ENCODE data around the gene CHRDL2. TPM values are rescaled to one million over a fixed set of nuclear protein-coding genes. Genes with fewer than 3 reads are reported as not detected.
"Not testable (repeated sequence)": the region's sequence is repeated elsewhere in the genome, so short reads cannot be mapped to it uniquely, and the experiment has no call there.

CHRDL2 gene
- total RNA-seq, 1 experiment from 2014 or later = not detected

- peaks cover 24% of the 10 kb centered on the region for H3K4me1 ChIP-seq (replicated peaks)
- H3K27me3 ChIP-seq (replicated peaks) = no peaks in the 10 kb centered on the region
- no peak overlapping the region for H3K27ac ChIP-seq
- no peaks in the 10 kb centered on the region for H3K36me3 ChIP-seq
- H3K9me3 ChIP-seq (replicated peaks) = no peaks in the 10 kb centered on the region
- no peak for DNase-seq (ENCODE audit: low read depth in 1 of 2, low spot score in 2 of 2)
- no peak overlapping the region for H3K4me3 ChIP-seq
These were observed 25.3 kb upstream of the CHRDL2 start for GRCh38 chr11:74756571-74756970.

DNA sequence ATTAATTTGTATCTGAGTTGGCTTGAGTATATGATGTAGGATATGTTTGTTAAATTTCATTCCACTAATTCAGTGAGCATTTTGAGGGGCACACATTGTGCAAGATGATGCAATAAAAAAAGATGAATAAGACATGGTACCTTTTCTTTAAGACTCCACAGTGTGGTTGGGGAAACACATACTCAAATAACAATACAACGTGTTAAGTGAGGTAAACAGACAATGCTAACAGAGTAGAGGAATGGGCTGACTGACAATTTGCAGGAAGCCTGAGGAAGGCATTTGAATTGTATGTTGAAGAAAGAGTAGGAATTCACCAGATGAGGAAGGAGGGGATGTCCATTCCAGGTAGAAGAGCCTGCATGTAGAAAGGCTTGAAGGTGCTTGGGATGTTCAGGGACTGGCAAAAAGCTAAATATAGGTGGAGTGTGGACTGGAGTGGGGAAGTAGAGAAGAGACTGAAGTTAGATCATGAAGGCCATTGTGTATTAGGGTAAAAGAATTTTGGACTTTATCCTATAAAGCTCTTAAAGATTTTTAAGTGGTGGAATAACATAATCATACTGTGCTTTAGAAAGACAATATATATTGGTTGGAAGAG is 24.3 kb upstream of the CHRDL2 start:
- Histone ChIP-seq H3K36me3 (no peaks in the 10 kb centered on the region), H3K4me1 (replicated peaks) (peaks cover 24% of the 10 kb centered on the region), H3K27ac (peak overlapping the region; percentile 60), H3K27me3 (replicated peaks) (no peaks in the 10 kb centered on the region), H3K9me3 (replicated peaks) (no peaks in the 10 kb centered on the region), H3K4me3 (no peak overlapping the region)
- DNase-seq (ENCODE audit: low read depth in 1 of 2, low spot score in 2 of 2) = peak in 1 of 2 experiments; percentile 50

- DNase-seq (ENCODE audit: low read depth in 1 of 2, low spot score in 2 of 2) = peak; percentile 51 to 75
- peak overlapping the region; percentile 60 for H3K27ac ChIP-seq
- no peaks in the 10 kb centered on the region for H3K27me3 ChIP-seq (replicated peaks)
- peaks cover 26% of the 10 kb centered on the region for H3K4me1 ChIP-seq (replicated peaks)
- H3K36me3 ChIP-seq = no peaks in the 10 kb centered on the region
- H3K9me3 ChIP-seq (replicated peaks) = no peaks in the 10 kb centered on the region
- 0 out of 2 replicates have a peak overlapping the region, but pooled peaks have one; percentile 1 for H3K4me3 ChIP-seq
These were observed 23.5 kb upstream of the CHRDL2 start for GRCh38 chr11:74754507-74755252.

DNA sequence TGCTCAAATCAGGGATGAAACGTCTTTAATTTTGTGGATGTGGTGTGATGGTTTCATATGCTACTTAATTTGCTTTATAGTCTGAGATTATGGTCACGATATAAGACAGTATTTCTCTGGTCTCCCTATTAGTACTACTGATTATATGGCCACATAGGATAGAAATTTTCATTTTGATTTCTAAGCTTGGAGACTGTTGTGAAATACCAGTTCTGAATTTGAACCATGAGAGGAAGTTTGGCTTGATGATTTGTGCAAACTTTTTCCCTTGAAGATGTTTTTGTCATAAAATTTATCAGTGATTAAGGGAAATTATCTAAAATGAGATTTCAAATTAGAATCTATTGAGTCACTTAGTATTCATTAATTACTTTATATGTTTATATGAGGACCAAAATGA is 20.1 kb upstream of the CHRDL2 start:
- Histone ChIP-seq H3K4me3 (no peak overlapping the region), H3K36me3 (peaks cover 5% of the 10 kb centered on the region; the same call in 1 of the 2 replicates), H3K9me3 (replicated peaks) (no peaks in the 10 kb centered on the region), H3K4me1 (replicated peaks) (peaks cover 26% of the 10 kb centered on the region), H3K27me3 (replicated peaks) (no peaks in the 10 kb centered on the region), H3K27ac (no peak overlapping the region)
- DNase-seq (ENCODE audit: low read depth in 1 of 2, low spot score in 2 of 2) = no peak

DNA sequence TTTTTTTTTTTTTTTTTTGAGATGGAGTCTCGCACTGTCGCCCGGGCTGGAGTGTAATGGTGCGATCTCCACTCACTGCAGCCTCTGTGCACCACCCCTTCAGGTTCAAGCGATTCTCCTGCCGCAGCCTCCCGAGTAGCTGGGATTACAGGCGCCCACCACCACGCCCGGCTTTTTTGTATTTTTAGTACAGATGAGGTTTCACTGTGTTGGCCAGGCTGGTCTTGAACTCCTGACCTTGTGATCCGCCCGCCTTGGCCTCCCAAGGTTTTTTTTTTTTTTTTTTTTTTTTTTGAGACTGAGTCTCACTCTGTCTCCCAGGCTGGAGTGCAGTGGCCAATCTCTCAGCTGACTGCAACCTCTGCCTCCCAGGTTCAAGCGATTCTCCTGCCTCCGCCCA is 19.4 kb upstream of the CHRDL2 start:
- peaks cover 19% of the 10 kb centered on the region for H3K4me1 ChIP-seq (replicated peaks)
- DNase-seq (ENCODE audit: low read depth in 1 of 2, low spot score in 2 of 2); H3K4me3 ChIP-seq; H3K27ac ChIP-seq; H3K36me3 ChIP-seq; H3K27me3 ChIP-seq (replicated peaks); H3K9me3 ChIP-seq (replicated peaks): not testable (repeated sequence)

- no peak overlapping the region for H3K27ac ChIP-seq
- peaks cover 5% of the 10 kb centered on the region; the same call in 1 of the 2 replicates for H3K36me3 ChIP-seq
- no peaks in the 10 kb centered on the region for H3K9me3 ChIP-seq (replicated peaks)
- H3K27me3 ChIP-seq (replicated peaks) = no peaks in the 10 kb centered on the region
- DNase-seq (ENCODE audit: low read depth in 1 of 2, low spot score in 2 of 2) = no peak
- H3K4me3 ChIP-seq = peak overlapping the region; percentile 86
- peaks cover 14% of the 10 kb centered on the region; the same call in 1 of the 2 replicates for H3K4me1 ChIP-seq (replicated peaks)
These were observed 18.7 kb upstream of the CHRDL2 start for GRCh38 chr11:74749965-74750296.

DNA sequence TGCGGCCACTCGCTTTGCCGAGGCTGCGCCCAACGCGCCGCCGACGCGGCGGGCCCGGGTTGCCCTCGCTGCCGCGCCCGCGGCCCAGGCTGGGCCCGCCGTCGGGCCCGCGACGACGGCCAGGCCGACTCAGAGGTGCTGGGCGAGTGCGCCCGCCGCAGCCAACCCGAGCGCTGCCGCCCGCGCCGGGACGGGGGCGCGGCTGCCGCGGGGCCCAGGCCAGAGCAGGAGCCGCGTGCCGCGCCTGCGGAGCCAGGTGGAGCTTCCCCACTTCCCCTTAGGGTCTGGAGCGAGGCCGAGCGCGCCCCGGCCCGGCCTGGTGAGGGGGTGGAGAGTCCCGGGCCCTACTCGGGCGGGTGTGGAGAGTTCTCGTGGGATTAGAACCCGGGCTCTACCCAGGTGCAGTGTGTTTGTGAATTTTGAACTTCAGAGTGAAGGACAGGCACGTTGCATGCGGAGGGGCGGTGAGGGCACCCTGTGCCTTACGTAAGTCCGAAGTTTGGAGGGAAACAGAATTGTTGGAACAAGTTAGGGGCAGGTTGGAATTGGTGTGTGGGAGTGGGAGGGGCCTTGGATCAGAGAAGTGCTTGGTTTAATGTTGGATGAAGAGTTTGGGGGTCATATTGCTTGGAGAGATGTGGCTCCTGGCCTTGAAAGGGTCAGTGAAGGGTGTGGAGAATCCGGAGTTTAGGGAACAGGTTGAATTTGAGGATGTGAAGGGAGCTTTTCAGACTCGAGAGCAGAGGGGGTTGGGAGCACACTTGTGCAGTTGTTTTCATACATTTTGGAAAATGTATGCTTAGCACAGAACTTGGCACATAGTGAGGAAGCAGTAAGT is 18.1 kb upstream of the CHRDL2 start:
- peak overlapping the region; percentile 88 for H3K27ac ChIP-seq
- H3K27me3 ChIP-seq (replicated peaks) = no peaks in the 10 kb centered on the region
- H3K9me3 ChIP-seq (replicated peaks) = no peaks in the 10 kb centered on the region
- peak in 1 of 2 experiments; percentile 22 for DNase-seq (ENCODE audit: low read depth in 1 of 2, low spot score in 2 of 2)
- peaks cover 14% of the 10 kb centered on the region; the same call in 1 of the 2 replicates for H3K4me1 ChIP-seq (replicated peaks)
- H3K4me3 ChIP-seq = peak overlapping the region; percentile 86
- H3K36me3 ChIP-seq = peaks cover 5% of the 10 kb centered on the region; the same call in 1 of the 2 replicates

DNA sequence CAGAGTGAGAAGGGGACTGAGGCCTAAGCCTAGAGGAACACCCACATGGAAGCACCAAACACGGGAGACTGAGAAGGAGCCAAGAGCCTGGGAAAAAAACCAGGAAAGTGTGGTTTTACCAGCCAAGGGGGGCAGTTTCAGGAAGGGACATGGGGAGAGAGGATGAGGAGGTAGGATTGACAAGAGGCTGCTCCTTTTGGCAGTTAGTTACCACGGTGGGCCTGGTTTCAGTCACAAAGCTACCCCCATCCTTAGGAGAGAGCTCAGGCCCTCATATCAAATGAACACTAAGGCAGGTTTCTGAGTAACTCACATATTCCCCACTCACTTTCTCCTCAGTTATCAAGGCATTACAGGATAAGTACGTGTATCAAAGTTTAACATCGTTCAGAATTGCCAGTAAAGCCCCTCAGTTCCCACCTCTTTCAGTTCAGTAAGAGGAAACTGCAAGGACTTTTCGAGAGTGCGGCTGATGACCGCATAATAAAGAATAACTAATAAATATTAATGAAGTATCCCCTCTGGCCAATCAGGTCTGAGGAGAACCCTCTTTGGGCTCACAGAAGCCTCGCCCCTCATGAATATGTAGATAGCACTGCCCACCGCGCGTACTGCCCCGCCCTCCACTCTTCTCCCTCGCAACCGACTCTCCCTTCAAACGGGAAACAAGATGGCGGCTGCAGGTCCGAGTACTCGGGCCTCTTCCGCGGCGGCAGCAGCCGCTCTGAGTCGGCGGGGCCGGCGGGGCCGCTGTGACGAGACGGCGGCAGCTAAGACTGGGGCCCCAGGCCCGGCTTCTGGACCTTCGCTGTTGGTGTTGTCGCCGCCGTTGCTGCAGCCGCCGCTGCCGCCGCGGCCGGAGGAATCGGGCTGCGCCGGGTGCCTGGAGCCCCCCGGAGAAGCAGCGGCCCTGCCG is 17.2 kb upstream of the CHRDL2 start, which contains the start of gene RNF169:
TSS of gene RNF169 (plus strand) at position 639 of the 916 bp plus-strand sequence. CDS start at position 671, 32 bp downstream.
- H3K27me3 ChIP-seq (replicated peaks) = no peaks in the 10 kb centered on the region
- H3K4me1 ChIP-seq (replicated peaks) = peaks cover 10% of the 10 kb centered on the region; the same call in 1 of the 2 replicates
- H3K36me3 ChIP-seq = peaks cover 5% of the 10 kb centered on the region; the same call in 1 of the 2 replicates
- DNase-seq (ENCODE audit: low read depth in 1 of 2, low spot score in 2 of 2) = peak; percentile 77 to 86
- H3K9me3 ChIP-seq (replicated peaks) = no peaks in the 10 kb centered on the region
- peak within 1 kb of the TSS; percentile 88 for H3K27ac ChIP-seq
- peak within 1 kb of the TSS; percentile 86 for H3K4me3 ChIP-seq

DNA sequence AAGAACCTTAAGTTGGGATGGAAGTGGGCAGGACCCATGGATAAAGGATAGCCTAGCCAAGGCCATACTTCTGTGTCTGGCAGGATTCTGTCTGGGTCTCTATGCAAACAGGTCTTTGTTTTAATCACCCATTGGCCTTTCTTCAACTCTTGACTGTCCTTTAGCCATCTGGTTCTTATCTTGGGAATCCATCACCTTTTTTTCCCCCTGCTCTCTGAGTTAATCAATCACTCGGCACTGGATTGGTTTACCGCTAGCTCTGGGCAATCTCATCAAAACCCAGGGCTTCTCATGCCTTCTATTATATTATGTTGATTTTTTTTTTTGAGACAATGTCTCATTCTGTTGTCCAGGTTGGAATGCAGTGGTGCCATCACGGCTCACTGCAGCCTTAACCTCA is 15.6 kb upstream of the CHRDL2 start:
- no peak for DNase-seq (ENCODE audit: low read depth in 1 of 2, low spot score in 2 of 2)
- Histone ChIP-seq H3K4me3 (no peak overlapping the region), H3K9me3 (replicated peaks) (no peaks in the 10 kb centered on the region), H3K27me3 (replicated peaks) (no peaks in the 10 kb centered on the region), H3K4me1 (replicated peaks) (peaks cover 6% of the 10 kb centered on the region; the same call in 1 of the 2 replicates), H3K36me3 (peaks cover 5% of the 10 kb centered on the region; the same call in 1 of the 2 replicates), H3K27ac (no peak overlapping the region)

GRCh38 chr11:74744277-74744676 is 13.1 kb upstream of the CHRDL2 start:
- peaks cover 4% of the 10 kb centered on the region; the same call in 1 of the 2 replicates for H3K36me3 ChIP-seq
- H3K27me3 ChIP-seq (replicated peaks) = no peaks in the 10 kb centered on the region
- DNase-seq (ENCODE audit: low read depth in 1 of 2, low spot score in 2 of 2) = no peak
- H3K4me1 ChIP-seq (replicated peaks) = peaks cover 3% of the 10 kb centered on the region; the same call in 1 of the 2 replicates
- H3K27ac ChIP-seq = no peak overlapping the region
- H3K9me3 ChIP-seq (replicated peaks) = no peaks in the 10 kb centered on the region
- H3K4me3 ChIP-seq = no peak overlapping the region

- no peaks in the 10 kb centered on the region for H3K9me3 ChIP-seq (replicated peaks)
- H3K27ac ChIP-seq = no peak overlapping the region
- no peaks in the 10 kb centered on the region for H3K27me3 ChIP-seq (replicated peaks)
- H3K4me1 ChIP-seq (replicated peaks) = peaks cover 3% of the 10 kb centered on the region; the same call in 1 of the 2 replicates
- no peak overlapping the region for H3K4me3 ChIP-seq
- H3K36me3 ChIP-seq = no peaks in the 10 kb centered on the region
- DNase-seq (ENCODE audit: low read depth in 1 of 2, low spot score in 2 of 2) = no peak
These were observed 12.4 kb upstream of the CHRDL2 start for GRCh38 chr11:74743640-74744039.

- no peaks in the 10 kb centered on the region for H3K4me1 ChIP-seq (replicated peaks)
- no peak for DNase-seq (ENCODE audit: low read depth in 1 of 2, low spot score in 2 of 2)
- H3K4me3 ChIP-seq = no peak overlapping the region
- no peaks in the 10 kb centered on the region for H3K36me3 ChIP-seq
- H3K27me3 ChIP-seq (replicated peaks) = no peaks in the 10 kb centered on the region
- no peak overlapping the region for H3K27ac ChIP-seq
- H3K9me3 ChIP-seq (replicated peaks) = no peaks in the 10 kb centered on the region
These were observed 10.8 kb upstream of the CHRDL2 start for GRCh38 chr11:74742070-74742469.
